Sigmoid colon (tissue), 7 donors: ENCODE data around the gene CACNA1F. TPM values are rescaled to one million over a fixed set of nuclear protein-coding genes. Genes with fewer than 3 reads are reported as not detected.

Experiments used
- DNase-seq: peaks from one replicate; pipeline ENCODE4 v3.0.0-alpha.2; 2019
- H3K27ac ChIP-seq, 4 donors: fragments of 200-600 bp; sonication (generic); one replicate each; pipeline ENCODE4 v1.5.1; 2016 to 2019; ENCODE audit warnings: mild to moderate bottlenecking in 1 of 4
- H3K27me3 ChIP-seq, 3 donors: fragments of 200-600 bp; sonication (generic); one replicate each; pipeline ENCODE4 v1.5.1; 2019; ENCODE audit warnings: mild to moderate bottlenecking in 1 of 3
- H3K36me3 ChIP-seq, 4 donors: fragments of 200-600 bp; sonication (generic); one replicate each; pipeline ENCODE4 v1.5.1; 2016 to 2019
- H3K4me1 ChIP-seq, 4 donors: fragments of 200-600 bp; sonication (generic); one replicate each; pipeline ENCODE4 v1.5.1; 2017 to 2019
- H3K4me3 ChIP-seq, 4 donors: fragments of 200-600 bp; sonication (generic); one replicate each; pipeline ENCODE4 v1.5.1; 2017 to 2019; ENCODE audit warnings: mild to moderate bottlenecking in 2 of 4, moderate library complexity in 1 of 4
- H3K9me3 ChIP-seq, 4 donors: fragments of 200-600 bp in 3 of 4; sonication (generic) in 3 of 4; one replicate each; pipeline versions ENCODE4 v1.5.1 to v1.6.1; 2013 to 2019
- EP300 ChIP-seq, 4 donors: sonication (generic); formaldehyde crosslinking; IDR thresholded peaks; one replicate each; pipeline ENCODE4 v1.6.1; 2017; ENCODE audit warnings: antibody characterized with exemption in 4 of 4
- POLR2A ChIP-seq, 2 donors: fragments of 450-650 bp; IDR thresholded peaks; one replicate each; pipeline ENCODE4 v1.6.1; 2016; ENCODE audit warnings: antibody characterized with exemption in 2 of 2, mild to moderate bottlenecking in 2 of 2, moderate library complexity in 2 of 2
- POLR2AphosphoS5 ChIP-seq, 4 donors: sonication (generic); formaldehyde crosslinking; IDR thresholded peaks; one replicate each; pipeline ENCODE4 v1.6.1; 2017; ENCODE audit warnings: antibody characterized with exemption in 4 of 4
- WGBS, 2 donors: extraction: QIAGEN DNeasy Blood & Tissue Kit; methylation state at CpG; one replicate each; pipeline ENCODE4 v1.1.7; 2013; 5-methylcytosine and 5-hydroxymethylcytosine counted together
- intact Hi-C: fragments of 100-400 bp; cut with DNase I; formaldehyde crosslinking; loops from one replicate; pipeline ENCODE4 v1.15.1; 2023
- polyA plus RNA-seq, 3 donors: library from polyadenylated mRNA; stranded (reverse); fragments of 200-250 nt; gene quantifications; one replicate each; pipeline ENCODE4 v1.2.3, GENCODE V29; 2013
- total RNA-seq, 4 donors: library from RNA; depleted of rRNA; stranded (reverse); fragments of >200 nt; gene quantifications; one replicate each; pipeline ENCODE4 v1.1.0, GENCODE V29; 2016
- TF ChIP-seq, protein P1 (sequence below), 4 experiments: fragments of 450-650 bp in 3 of 4; fragments of 200-600 bp in 1 of 4; IDR thresholded peaks; one replicate each; pipeline ENCODE4 v1.5.1; 2016 to 2019; ENCODE audit warnings: antibody characterized with exemption in 4 of 4, mild to moderate bottlenecking in 3 of 4, moderate library complexity in 2 of 4
- donor health status: healthy with polysubstance abuse.
- donor health status: Bipolar disorder and iron deficiency.
- donor health status: healthy.

The CACNA1F gene
- total and polyA plus RNA-seq, 7 donors, result under 0.01 to 0.70 (median 0.15) TPM; not detected in 3

GRCh38 chrX:49249616-49250015, 16.5 kb upstream of the CACNA1F start:
- no peak overlapping the region for H3K27ac ChIP-seq
- H3K4me3 ChIP-seq, result no peak overlapping the region
- H3K4me1 ChIP-seq, result no peaks in the 10 kb centered on the region
- H3K36me3 ChIP-seq, result peaks cover 0 to 17% (median 3%) of the 10 kb centered on the region in 4 donors
- intact Hi-C loops, result no loop called here
- no peaks in the 10 kb centered on the region for H3K9me3 ChIP-seq
- TF ChIP-seq, protein P1, sequence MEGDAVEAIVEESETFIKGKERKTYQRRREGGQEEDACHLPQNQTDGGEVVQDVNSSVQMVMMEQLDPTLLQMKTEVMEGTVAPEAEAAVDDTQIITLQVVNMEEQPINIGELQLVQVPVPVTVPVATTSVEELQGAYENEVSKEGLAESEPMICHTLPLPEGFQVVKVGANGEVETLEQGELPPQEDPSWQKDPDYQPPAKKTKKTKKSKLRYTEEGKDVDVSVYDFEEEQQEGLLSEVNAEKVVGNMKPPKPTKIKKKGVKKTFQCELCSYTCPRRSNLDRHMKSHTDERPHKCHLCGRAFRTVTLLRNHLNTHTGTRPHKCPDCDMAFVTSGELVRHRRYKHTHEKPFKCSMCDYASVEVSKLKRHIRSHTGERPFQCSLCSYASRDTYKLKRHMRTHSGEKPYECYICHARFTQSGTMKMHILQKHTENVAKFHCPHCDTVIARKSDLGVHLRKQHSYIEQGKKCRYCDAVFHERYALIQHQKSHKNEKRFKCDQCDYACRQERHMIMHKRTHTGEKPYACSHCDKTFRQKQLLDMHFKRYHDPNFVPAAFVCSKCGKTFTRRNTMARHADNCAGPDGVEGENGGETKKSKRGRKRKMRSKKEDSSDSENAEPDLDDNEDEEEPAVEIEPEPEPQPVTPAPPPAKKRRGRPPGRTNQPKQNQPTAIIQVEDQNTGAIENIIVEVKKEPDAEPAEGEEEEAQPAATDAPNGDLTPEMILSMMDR (IDR thresholded peaks at IDR 0.05), result no peak
- TF ChIP-seq POLR2AphosphoS5 (IDR thresholded peaks at IDR 0.05), result no peak
- TF ChIP-seq POLR2A (IDR thresholded peaks at IDR 0.05), result no peak
- TF ChIP-seq EP300 (IDR thresholded peaks at IDR 0.05), result no peak
- DNase-seq, result no peak
- H3K27me3 ChIP-seq, result no peaks in the 10 kb centered on the region
- 92% methylated on average over 9 of the region's 9 CpGs for WGBS, 2 donors

DNA sequence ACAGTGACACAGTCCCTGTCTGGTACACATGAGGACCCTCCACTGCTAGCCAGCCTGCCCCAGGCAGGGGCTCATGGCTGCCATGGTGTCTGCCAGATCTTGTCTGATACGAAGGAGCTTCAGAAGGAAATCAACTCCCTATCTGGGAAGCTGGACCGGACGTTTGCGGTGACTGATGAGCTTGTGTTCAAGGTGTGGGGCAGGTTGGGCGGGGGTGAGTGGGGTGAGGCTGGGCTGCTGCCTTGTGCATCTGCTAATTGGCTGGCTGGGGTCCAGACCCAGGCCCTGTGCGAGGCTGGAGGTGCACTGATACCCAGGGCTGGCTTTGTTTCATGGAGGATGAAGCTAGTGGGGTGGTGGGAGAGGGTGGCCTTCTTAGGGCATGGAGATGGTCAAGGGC, 15.9 kb upstream of the CACNA1F start:
- TF ChIP-seq EP300 (IDR thresholded peaks at IDR 0.05), result no peak
- TF ChIP-seq, protein P1 (IDR thresholded peaks at IDR 0.05), result no peak
- no peak for TF ChIP-seq POLR2A (IDR thresholded peaks at IDR 0.05)
- TF ChIP-seq POLR2AphosphoS5 (IDR thresholded peaks at IDR 0.05), result no peak
- no peaks in the 10 kb centered on the region for H3K9me3 ChIP-seq
- peaks cover 0 to 23% (median 3%) of the 10 kb centered on the region in 4 donors for H3K36me3 ChIP-seq
- intact Hi-C loops, result no loop called here
- no peak overlapping the region for H3K27ac ChIP-seq
- H3K4me3 ChIP-seq, result no peak overlapping the region
- H3K4me1 ChIP-seq, result no peaks in the 10 kb centered on the region
- 88 to 92% methylated on average over 6 of the region's 6 CpGs for WGBS, 2 donors
- no peaks in the 10 kb centered on the region for H3K27me3 ChIP-seq
- no peak for DNase-seq

DNA sequence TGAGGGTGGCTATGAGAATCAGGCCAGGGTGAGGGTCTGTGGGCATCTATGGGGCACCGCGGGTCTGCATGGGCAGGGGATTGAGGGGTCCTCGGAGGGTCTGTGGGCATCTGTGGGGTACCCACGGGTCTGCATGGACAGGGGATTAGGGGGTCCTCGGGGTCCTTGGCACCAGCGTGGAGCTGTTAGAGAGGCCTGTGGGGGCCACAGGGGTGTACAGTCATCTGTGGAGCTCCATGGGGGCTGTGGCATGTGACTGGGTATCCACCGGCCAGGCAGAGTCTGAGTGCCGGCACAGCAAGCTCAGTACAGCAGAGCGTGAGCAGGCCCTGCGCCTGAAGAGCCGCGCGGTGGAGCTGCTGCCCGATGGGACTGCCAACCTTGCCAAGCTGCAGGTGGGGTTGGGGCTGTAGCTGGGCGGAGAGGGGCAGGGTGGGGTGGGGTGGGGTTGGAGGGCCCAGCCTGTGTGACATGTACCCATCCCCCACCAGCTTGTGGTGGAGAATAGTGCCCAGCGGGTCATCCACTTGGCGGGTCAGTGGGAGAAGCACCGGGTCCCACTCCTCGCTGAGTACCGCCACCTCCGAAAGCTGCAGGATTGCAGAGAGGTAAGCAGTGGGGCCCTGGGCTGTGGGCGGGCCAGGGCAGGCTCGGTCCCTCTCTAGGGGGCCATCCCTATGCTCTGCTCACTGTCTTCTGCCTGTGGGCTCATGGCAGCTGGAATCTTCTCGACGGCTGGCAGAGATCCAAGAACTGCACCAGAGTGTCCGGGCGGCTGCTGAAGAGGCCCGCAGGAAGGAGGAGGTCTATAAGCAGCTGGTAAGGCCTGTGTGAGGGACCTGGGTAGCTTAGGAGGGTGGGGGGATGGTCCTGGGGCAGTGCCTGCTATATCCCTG, 15.0 kb upstream of the CACNA1F start:
- H3K27ac ChIP-seq, result no peak overlapping the region
- WGBS, 2 donors, result 91 to 93% methylated on average over 28 of the region's 28 CpGs
- no peaks in the 10 kb centered on the region for H3K27me3 ChIP-seq
- no peak overlapping the region for H3K4me3 ChIP-seq
- DNase-seq, result no peak
- H3K4me1 ChIP-seq, result no peaks in the 10 kb centered on the region
- peaks cover 0 to 29% (median 5%) of the 10 kb centered on the region in 4 donors for H3K36me3 ChIP-seq
- intact Hi-C loops, result no loop called here
- no peaks in the 10 kb centered on the region for H3K9me3 ChIP-seq
- no peak for TF ChIP-seq POLR2AphosphoS5 (IDR thresholded peaks at IDR 0.05)
- TF ChIP-seq, protein P1 (IDR thresholded peaks at IDR 0.05), result no peak

DNA sequence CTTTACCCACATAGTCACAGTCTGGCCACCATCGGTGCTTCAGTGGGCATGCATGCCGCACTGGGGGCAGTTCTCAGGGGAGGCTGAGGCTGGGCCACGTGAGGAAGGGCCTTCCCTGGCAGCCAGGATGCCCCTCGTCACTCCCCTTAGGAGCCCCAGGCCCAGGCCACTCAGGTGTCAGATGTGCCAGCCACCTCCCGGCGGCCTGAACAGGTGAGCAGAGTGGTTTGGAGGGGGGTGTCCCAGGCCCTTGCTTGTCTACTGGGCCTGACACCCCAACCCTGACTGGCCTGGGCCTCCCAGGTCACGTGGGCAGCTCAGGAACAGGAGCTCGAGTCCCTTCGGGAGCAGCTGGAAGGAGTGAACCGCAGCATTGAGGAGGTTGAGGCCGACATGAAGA, 14.2 kb upstream of the CACNA1F start:
- no peak overlapping the region for H3K27ac ChIP-seq
- peaks cover 0 to 38% (median 9%) of the 10 kb centered on the region in 4 donors for H3K36me3 ChIP-seq
- DNase-seq, result no peak
- 95 to 97% methylated on average over 11 of the region's 11 CpGs for WGBS, 2 donors
- no peaks in the 10 kb centered on the region for H3K9me3 ChIP-seq
- TF ChIP-seq POLR2AphosphoS5 (IDR thresholded peaks at IDR 0.05), result no peak
- no peak for TF ChIP-seq POLR2A (IDR thresholded peaks at IDR 0.05)
- TF ChIP-seq, protein P1 (IDR thresholded peaks at IDR 0.05), result no peak
- no peak for TF ChIP-seq EP300 (IDR thresholded peaks at IDR 0.05)
- no peaks in the 10 kb centered on the region for H3K4me1 ChIP-seq
- H3K27me3 ChIP-seq, result no peaks in the 10 kb centered on the region
- no peak overlapping the region for H3K4me3 ChIP-seq
- intact Hi-C loops, result no loop called here
